ENCODE measurements around the gene MBOAT2.

DNA sequence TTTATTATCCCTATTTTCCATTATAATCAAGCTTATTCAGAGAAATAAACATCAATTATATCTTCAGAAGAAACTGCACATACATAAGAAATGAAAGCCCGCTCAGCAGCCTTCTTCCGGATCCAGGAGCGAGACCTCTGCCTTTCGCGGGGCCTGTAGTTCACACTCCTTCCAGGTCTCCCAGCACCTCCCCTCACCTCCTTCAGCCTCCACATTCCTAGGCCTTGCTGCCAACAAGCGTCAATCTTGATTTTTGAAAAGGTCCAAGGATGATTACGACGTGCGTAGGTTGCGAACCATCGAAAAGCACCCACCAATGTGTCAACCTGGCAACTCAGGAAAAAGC is 165.7 kb downstream of the MBOAT2 start:
- TF ChIP-seq, protein P1, sequence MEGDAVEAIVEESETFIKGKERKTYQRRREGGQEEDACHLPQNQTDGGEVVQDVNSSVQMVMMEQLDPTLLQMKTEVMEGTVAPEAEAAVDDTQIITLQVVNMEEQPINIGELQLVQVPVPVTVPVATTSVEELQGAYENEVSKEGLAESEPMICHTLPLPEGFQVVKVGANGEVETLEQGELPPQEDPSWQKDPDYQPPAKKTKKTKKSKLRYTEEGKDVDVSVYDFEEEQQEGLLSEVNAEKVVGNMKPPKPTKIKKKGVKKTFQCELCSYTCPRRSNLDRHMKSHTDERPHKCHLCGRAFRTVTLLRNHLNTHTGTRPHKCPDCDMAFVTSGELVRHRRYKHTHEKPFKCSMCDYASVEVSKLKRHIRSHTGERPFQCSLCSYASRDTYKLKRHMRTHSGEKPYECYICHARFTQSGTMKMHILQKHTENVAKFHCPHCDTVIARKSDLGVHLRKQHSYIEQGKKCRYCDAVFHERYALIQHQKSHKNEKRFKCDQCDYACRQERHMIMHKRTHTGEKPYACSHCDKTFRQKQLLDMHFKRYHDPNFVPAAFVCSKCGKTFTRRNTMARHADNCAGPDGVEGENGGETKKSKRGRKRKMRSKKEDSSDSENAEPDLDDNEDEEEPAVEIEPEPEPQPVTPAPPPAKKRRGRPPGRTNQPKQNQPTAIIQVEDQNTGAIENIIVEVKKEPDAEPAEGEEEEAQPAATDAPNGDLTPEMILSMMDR (IDR thresholded peaks at IDR 0.05), result no peak
- no peak for TF ChIP-seq POLR2A (IDR thresholded peaks at IDR 0.05)
